Effector CD8-positive, alpha-beta T cell (primary cell): ENCODE measurements around the gene MATN4.

ENCODE experiments used
- DNase-seq: peaks from one replicate; lab custom pipeline; 2025; lab: John Stamatoyannopoulos, UW

MATN4 gene

DNA sequence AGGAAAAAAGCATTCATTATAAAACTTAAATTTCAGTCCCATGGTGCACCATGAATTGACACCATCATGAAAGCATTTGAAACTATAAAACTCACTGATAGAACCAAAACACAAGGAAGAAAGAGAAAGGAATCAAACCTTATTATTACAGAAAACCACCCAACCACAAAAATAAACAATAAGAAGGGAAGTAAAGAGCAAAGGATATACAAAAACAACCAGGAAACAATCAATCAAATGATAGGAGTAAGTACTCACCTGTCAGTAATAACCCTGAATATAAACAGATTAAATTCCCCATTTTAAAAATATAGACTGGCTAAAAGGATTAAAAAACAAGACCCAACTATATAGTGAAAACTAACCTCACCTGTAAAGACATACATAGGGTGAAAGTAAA is 59.5 kb downstream of the MATN4 start:
- no peak for DNase-seq

DNA sequence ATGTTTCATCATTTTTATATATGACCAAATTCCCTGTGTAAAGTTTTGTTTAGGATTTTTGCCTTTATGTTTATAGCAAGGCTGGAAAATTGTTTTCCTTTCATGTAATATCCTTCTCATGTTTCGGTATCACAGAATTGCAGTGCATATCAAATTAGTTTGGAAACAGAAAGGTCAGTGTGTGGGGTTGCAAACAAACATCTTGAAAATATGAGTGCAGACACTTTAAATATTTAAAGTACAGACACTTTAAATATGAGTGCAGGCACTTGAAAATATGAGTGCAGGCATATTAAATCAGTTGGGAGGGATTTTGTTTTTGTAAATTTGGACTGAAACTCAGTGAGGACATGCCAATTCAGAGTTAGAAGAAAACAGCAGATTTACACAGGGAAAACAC is 60.2 kb downstream of the MATN4 start:
- DNase-seq: no peak

DNA sequence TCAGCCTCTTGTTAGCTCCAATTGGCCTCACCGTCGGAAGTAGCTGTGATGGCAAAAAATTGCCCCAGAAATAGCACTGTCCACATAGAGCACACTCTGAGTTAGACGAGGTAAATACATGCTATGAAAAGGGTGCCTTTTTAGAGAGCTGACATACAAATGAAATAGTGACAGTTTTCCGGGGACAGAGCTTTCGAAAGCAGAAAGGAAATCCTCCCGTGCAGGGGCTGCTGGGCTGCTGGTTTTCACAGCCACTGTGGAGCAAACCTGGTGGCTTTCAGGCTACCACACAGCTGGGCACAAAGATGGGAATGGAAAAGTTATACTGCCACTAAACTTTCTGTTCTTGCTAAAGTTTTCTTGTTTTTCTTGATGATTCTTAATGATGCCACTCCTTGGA is 62.0 kb downstream of the MATN4 start:
- DNase-seq: no peak
